Measurements from ENCODE around the gene IP6K1.

DNA sequence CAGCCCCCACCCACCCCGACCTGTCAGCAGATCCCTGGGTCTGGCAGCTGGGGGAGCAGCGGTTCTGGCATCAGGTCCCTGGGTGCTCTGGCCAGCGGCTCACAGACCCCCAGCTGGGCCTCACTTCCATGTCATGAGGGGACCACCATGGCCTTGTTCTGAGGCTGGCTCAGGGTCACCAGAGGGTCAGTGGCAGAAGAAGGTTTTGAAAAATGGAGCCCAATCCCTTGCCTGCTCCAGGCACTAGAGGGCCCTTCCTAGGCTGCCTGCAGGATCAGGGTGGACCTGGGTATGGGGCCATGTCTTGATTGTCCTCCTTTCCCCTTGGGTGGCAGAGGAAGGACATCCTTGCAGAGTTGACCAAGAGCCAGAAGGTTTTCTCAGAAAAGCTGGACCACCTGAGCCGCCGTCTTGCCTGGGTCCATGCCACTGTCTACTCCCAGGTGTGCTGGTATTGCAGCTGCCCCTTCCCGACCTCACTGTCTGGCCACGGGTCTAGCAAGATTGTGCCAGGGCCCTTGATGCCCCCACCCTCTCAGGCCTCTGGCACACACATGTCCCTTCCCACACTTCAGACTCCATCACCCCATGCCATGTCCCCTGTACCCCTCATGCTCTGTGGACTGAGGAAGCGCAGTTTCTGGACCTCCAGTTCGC lies 79.8 kb downstream of the IP6K1 start:
- TF ChIP-seq ARNTL (CRISPR knock-in tag; IDR thresholded peaks at IDR 0.05; ENCODE audit: borderline replicate concordance, low read depth) (no peak), PATZ1 (CRISPR knock-in tag; IDR thresholded peaks at IDR 0.05; ENCODE audit: borderline replicate concordance) (no peak), SNAI2 (CRISPR knock-in tag; IDR thresholded peaks at IDR 0.05) (no peak), ESRRG (CRISPR knock-in tag; IDR thresholded peaks at IDR 0.05) (no peak)

All from SK-N-SH treated with all-trans-retinoic acid at 6 μM for 48 hours (cell line).